GM19452 (cell line): ENCODE data around the gene WNT9A.
"Not testable (repeated sequence)": the region's sequence is repeated elsewhere in the genome, so short reads cannot be mapped to it uniquely, and the experiment has no call there.

Source experiments
- ATAC-seq: cut with Tn5 transposase; IDR thresholded peaks from one replicate; pipeline ENCODE4 v1.9.1; 2021; ENCODE audit not compliant: unreplicated experiment

The WNT9A gene

DNA sequence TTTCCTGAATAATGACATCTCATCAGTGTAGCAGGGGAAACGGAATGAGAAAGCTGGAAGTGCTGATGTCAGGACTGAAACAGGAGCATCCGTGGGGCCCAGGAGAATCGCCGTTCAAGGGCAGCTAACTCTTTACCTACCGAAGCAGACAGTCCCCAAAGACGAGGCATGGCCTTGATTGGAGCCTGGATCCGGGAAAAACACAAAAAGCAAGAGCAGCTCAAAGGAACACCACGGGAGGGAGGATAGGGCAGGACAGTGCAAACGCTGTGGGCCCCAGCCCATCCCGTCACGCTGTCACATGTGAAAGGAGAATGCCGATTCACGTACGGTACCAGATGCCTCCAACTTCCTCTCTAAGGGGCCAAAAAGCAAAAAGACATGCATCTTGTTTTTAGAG is 34.9 kb downstream of the WNT9A start:
- no peak for ATAC-seq

DNA sequence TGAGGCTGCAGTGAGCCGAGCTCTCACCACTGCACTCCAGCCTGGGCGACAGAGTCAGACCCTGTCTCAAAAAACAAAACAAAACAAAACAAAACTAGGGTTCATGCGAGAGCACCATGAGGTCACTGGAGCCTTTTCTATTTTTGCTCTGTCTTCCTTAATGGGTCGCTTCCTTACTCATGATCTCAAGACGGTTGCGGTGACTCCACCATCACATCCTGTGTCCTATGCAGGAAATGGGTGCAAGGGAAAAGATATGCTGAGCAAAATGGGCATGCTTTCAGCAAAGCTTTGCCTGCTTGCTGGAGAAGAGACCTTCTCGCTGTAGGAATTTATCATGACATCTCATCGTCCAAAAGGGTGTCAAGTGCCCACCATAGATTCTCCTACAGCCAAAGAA is 36.4 kb downstream of the WNT9A start:
- ATAC-seq = no peak

DNA sequence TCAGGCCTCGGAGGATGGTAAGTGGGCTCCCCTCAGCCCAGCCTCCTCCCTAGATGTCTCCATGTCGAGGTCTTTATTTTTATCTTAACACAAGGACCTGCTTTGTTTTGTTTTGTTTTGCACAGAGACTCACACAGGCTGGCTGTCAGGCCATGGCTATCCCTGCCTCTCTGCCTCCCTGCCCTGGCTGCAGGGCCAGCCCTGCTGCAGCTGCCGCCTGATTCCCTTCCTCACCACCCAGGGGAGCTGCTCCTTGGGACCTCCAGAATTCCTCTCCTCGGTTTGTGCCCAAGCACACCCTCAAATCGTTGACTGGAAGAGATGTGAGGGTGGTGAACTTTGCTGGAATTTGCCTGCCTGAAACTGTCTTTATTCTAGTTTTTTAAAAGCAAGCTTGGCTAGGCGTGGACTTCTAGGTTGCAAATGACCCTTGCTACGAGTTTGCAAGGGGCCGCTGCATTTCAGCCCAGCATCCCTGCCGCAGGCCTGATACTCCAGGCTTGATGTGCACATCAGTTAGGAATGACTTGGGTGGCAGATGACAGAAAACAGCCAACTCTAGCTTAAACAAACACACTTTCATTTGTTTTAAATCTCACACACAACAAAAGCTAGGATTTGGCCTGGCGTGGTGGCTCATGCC is 37.1 kb downstream of the WNT9A start:
- ATAC-seq = no peak

DNA sequence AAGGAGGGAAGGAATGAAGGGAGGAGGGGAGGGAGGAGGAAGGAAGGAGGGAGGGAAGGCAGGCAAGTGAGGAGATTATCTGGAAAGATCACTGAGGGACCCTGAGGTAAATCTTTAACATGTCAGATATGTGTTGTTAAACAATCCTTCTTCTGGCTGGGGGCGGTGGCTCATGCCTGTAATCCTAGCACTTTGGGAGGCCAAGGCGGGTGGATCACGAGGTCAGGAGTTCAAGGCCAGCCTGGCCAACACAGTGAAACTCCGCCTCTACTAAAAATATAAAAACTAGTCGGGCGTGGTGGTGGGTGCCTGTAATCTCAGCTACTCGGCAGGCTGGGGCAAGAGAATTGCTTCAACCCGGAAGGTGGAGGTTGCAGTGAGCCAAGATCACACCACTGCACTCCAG is 37.8 kb downstream of the WNT9A start:
- ATAC-seq = not testable (repeated sequence)

DNA sequence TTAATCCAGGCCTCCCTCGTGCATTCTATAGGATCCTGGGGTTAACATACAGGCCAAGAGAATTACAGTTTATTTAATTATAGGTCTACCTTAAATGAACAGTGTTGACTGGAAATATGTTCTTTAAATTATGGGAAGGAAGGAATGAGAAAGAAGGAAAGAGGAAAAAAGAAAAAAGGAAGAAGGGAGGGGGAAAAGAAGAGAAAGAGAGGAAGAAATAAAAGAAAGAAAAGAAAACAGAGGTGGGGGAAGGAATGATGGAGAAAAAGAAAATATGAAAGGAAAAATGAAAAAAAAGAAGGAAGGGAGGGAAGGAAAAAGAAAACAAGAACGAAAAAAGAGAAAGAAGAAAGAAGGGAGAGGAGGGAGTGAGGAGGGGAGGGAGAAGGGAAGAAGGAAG is 38.5 kb downstream of the WNT9A start:
- no peak for ATAC-seq

DNA sequence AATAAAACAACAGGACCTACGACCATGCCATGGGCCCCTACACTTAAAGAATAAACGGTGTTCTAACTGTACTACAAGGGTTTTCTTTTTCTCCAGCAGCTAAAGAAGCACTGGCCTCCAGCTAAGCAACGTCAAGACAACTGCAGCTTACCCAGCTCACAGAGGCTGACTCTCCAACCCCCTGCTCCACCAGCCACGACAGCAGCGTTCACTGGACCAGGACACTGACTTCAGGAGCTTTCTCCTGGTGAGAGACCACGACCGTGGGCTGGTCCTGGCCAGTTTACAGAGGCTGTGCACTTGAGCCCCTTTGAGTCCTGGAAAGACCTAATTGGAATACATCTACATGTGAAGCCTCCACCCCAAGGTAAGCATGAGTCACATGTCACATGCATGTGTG is 39.4 kb downstream of the WNT9A start:
- no peak for ATAC-seq

DNA sequence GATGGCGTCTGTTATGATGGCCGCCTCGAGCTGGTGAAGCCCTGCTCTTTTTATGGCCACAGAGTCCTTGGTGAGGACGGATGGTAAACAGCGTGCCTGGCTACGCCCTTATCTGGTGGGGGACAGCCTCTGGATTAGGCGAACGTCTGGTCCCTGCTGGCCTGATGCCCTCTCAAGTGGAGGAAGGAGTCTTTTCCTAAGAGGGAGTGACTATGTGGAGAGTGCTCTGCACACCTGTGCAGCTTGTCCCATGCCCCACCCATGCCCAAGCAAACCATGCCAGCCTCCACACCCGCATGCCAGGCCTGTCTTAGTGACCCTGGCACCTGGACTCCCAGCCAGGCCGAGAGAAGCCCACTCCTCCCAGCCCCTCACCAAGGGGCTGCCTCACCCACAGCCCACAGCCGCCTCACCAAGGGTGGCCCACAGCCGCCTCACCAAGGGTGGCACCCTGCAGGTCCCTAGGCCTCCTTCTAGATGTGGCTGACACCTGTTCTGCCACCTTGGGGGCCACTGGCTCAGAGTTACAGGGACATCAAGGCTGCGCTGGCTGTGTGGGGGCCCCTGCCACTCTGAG is 40.2 kb downstream of the WNT9A start:
- ATAC-seq = no peak

DNA sequence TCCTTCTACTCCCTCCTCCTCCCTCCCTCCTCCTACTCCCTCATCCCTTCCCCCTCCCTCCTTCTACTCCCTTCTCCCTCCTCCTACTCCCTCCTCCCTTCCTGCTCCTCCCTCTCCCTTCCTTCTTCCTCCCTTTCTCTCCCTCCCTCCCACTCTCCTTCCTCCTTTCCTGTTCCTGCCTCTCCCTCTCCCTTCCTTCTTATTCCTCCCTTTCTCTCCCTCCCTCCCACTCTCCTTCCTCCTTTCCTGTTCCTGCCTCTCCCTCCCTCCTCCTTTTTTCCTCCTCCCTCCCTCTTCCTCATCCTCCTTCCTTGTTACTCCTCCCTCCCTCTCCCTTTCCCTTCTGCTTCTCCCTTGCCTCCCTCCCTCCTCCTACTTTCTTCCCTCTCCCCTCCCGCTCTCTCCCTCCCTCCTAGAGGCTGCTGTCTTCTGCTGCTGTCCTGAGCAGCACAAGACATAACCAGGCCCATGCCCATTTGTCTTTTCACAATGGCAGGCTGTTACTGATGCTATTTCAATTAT is 41.1 kb downstream of the WNT9A start:
- no peak for ATAC-seq

DNA sequence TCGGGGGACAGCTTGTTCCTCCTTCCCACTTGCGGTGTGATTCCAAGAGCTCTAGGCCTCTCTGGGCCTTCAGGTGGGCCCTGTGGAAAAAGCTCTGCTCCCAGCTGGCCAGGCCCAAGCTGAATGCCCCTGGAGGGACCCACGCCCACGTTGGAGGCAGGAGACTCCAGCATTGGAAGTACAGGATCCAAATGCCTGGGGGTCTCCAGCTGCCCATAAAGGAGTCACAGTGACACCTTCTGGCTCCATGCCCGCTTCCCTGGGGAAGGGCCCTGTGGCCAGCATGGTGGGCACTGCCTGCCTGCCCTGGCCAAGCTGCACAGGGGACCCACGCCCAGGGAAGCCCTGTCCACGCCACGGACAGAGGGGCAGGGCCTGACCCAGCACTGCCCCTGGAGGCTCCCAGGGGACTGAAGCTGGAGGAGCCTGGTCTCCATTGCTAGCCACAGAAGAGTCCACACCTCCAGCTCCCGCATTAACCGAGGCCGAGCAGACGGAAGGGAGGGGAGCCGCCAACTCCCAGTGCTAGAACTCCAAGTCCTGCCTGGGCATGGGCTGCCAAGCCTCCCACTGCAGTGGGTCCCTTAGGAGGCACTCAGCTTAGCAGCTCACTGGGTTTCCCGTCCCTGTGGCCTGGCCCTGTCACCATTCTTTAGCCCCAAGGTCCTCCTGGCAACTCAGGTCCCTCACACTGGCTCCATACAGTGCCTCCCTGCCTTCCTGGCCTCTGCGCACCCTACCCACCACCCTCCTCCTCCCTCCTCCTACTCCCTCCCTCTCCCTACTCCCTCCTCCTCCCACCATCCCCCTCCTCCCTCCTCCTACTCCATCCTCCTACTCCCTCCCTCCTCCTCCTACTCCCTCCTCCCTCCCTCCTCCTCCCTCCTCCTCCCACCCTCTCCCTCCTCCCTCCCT is 41.9 kb downstream of the WNT9A start:
- ATAC-seq = no peak

DNA sequence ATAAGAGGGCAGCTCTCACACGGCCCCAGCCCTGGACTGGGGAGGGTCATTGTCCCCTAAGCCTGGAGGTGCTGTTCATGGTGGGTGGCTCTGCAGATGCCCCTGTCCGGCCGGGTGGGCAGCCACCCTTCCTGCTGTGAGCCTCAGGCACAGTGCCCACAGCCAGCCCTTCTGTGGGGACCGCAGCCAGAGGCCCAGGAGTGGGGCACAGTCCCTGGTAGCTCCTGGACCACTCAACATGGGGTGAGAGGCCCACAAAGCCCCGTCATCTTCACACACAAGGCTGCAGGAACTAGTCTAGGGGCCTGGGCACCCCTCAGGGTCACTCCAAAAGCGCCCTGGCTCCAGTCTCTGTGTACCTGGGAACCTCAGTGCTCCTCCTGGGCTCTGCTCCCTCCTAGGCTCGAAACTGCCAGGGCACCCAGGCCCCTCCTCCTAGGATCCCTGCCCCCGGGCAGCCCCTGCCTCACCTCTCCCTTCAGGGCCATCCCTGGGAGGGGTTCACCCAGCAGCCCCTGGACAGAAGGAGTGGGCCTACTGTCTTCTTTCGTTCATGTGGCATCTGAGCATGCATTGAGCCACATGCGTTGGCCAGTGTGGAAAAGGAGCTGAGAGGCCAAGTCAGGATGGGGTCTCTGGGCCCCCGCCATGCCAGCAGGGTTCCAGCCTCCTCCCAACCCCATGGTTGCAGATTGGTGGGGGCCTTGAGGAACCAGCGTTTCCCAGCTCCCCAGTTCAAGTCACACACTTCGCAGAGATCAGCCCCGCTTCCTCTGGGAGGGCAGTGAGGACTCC is 43.0 kb downstream of the WNT9A start:
- no peak for ATAC-seq

DNA sequence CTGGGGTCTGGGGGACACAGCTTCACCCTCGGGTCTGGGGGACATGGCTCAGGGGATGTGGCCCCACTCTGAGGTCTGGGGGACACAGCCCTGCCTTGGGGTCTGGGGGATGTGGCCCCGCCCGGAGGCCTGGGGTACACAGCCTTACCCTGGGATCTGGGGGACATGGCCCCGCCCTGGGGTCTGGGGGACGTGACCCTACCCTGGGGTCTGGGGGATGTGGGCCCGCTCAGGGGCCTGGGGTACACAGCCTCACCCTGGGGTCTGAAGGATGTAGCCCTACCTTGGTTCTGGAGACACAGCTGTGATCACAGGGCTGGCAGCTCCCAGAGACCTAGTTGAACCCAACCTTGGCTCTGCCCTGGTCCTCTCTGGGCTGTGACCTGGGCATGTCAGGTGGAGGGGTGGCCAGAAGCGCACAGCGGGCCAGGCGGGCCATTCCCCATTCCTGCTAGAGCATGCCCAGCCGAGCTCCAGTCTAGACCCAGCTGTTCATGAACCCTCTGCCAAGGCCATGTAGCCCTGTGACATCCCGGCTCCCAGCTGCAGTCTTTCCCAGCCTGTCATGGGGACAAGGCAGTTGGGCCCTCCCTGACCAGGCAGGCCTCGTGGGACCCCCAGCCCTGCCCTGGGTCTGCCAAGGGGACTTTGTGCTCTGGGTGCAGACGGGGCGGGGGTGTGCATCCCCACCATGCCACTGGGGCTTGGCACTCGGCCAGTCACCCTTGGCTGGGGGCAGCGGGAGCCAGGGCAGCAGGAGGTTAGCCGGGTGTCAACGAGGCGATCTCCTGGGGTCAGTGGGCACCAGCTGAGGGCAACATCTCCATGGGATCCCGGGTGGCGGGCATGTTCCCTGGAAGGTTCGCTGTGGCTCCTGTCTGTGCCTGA is 43.9 kb downstream of the WNT9A start:
- ATAC-seq = no peak

DNA sequence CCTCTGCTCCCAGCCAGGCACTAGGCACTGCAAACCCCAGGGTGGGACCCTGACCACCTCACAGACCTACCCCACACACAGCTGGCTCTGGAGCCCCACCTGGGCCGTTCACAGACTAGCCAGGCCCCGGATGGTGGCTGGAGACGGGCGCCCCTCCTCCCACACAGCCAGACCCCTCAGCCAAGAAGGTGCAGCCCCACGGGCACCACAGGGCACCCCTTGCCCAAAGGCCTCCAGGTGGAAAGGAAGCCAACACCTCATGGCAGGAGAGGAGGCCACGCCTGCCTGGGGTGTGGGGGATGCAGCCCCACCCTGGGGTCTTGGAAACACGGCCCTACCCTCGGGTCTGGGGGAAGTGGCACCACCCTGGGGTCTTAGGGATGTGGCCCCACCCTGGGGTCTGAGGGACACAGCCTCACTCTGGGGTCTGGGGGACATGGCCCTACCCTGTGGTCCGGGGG is 44.6 kb downstream of the WNT9A start:
- no peak for ATAC-seq

DNA sequence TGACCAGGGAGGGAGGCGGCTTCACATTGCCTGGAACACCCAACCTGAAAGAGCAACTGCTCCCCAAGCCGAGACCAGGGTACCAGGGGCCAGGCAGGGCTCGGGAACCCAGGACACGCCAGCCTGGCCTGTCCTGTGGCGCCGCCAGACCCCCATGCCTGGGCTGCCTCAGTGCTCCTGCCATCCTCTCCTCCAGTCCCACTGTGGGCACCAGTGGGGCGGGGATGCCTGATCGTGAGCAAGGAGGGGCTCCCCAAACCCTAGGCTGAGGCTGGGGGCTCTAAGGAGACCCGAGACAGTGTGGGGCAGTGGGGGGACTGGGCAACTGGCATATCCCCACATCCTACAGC is 45.1 kb downstream of the WNT9A start:
- no peak for ATAC-seq

DNA sequence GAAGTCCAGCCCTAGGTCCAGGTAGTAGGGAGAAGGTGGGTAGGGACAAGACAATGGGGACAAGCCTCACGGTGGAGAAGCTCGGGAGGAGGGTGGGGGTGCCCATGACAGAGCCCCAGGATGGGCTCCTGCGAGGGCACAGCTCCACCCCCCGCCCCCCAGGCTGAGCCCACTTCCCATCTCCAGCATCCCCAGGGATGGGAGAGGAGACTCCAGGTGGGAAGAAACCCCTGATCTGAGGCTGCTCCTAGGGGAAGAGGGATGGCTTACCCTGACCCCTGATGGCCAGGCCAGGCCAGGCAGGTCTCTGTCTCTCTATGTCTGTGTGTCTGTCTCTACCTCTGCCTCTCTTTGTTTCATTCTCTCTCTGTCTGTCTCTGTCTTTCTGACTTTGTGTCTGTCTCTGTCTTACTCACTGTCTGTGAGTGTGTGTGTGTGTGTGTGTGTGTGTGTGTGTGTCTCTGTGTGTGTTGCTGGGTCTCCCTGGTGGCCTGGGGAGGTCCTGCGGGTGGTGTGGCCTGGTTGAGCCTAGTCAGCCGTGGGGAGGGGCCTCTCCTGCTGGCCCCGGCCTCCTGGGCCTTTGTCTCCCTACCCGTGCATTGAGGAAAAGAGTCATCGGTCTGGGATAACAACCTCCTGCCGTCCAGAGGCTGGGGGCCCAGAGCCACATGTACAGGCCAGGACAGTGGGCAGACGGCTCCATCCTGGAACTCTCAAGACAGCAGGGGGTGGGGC is 45.7 kb downstream of the WNT9A start:
- ATAC-seq = no peak

DNA sequence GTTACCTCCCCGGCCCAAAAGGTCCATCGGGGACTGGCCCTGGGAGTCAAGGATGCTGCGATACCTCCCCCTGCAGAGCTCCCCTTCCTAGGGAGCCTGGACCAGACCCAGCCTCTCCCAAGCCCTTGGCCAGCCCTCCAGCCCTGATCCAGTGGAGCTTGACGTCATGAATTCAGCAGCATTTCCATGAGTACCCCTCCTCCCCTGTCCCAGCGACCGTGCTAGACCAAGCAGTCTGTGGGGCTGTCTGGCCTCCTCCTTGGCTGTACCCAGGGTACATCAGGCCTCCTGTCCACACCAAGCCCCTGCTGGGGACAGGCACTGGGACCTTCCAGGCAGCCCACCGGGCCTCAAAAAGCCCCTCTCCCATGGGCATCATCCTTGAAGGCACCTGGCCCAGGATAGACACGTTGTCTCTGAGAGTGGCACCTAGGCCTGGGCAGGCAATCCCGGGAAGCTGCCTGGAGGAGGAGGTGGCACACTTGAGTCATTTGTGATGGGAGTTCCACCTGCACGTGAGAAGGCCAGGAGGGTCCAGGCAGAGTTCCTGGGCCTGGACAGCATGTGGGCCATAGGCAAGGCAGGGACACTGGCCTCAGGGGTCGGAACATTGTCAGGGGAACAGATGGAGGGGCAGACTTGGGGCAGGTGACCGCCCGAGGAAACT is 46.4 kb downstream of the WNT9A start:
- no peak for ATAC-seq

DNA sequence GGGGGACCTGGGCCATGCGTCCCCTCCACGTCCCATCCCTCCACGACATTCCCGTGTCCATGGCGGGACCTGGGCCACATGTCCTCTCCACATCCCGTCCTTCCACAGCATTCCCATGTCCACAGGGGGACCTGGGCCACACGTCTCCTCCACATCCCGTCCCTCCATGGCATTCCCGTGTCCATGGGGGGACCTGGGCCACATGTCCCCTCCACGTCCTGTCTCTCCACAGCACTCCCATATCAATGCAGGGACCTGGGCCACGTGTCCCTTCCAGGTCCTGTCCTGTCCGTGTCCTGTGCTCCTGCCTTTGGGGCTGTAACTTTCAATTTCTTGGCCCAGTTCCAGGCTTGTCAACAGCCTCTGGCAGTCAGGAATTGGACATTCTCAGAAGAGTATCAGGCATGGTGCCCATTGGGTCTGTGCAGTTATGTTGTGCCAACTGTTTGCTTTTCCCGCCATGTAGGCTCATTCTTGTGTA is 47.1 kb downstream of the WNT9A start:
- no peak for ATAC-seq

DNA sequence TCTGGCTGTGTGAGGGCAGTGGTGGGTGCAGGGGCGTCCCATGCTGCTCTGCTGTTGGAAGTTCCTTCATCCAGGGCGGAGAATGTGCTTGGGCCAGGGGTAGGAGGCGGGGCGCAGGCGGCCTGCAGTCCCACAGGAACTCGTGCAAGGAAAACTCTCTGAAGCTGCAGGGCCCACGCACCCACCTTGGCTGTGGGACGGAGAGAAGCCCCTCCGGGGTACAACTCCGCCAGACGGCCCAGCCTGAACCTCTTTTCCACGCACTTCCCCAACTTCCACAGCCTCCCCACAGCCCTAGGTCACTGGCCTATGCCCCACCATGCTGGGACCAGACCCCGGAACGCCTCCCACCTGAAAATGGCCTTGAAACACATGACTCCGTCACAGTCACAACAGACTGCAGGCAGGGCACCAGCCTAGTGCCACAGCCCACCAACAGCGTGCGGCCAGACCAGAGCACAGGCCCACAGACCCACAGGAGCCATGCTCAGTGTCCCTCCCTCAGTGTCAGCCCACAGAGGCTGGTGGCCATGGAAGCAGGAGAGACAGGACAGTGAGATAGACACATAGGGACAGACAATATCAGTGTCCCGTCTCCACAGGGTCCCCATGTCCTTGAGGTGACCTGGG is 47.8 kb downstream of the WNT9A start:
- no peak for ATAC-seq

DNA sequence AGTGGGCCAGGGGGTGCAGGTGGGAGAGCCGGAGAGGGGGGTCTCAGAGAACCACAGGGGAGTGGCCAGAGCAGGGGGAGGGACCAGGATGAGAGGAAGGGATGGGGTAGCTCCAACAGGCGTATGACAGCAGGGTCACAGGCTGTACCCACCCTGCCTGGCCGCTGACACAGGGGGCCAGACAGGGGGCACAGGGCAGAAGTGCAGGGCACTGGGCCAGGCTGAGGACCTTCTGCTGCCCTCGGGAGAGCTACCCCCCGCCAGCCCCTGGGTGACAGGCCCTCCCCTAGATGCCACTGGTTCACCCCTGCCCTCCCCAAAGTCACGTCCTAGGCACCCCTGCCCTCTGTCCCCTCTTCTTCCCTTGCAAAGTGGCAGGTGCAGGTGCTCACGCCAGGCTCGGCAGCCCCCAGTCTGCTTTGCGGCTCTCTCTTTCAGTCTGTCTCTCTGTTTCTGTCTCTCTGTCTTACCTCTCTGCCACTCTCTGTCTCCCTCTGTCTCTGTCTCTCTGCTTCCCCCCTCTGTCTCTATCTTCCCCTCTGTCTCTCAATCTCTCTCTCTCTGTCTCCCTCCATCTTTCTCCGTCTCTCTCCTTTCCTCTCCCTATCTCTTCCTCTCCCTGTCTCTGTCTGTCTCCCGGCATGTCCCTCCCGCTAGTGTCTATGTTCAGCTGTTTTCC is 48.5 kb downstream of the WNT9A start:
- ATAC-seq = no peak
